Activated CD4-positive, alpha-beta T cell treated with anti-CD3 and anti-CD28 coated beads, Interleukin-2, amount 50 U/mL, for 16 hours (primary cell): ENCODE data around the gene ZNFX1.
"Not testable (repeated sequence)": the region's sequence is repeated elsewhere in the genome, so short reads cannot be mapped to it uniquely, and the experiment has no call there.

ENCODE experiments used
- DNase-seq: peaks from one replicate; pipeline ENCODE4 v3.0.0-alpha.2; 2020

ZNFX1 gene

DNA sequence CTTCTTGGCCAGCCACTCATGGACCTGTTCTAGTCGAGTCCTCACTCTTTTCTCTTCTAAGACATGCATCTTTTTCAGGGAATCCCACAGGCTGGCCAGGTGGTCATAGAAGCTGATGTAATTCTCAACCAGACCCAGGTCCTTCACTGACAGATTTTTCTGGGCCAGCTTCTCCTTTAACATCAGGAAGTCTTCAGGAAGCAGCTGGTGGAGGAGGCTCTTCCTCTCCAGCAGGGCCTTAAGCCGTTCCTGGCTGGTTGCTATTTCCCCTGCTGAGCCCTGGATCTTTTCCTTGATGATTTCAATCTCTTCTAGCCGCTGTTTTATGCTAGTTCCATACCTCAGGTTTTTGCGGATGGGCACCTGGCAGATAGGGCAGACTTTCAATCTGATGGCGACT lies 30.1 kb downstream of the ZNFX1 start:
- DNase-seq, result no peak

GRCh38 chr20:49247169-49247723 lies 30.6 kb downstream of the ZNFX1 start:
- no peak for DNase-seq

DNA sequence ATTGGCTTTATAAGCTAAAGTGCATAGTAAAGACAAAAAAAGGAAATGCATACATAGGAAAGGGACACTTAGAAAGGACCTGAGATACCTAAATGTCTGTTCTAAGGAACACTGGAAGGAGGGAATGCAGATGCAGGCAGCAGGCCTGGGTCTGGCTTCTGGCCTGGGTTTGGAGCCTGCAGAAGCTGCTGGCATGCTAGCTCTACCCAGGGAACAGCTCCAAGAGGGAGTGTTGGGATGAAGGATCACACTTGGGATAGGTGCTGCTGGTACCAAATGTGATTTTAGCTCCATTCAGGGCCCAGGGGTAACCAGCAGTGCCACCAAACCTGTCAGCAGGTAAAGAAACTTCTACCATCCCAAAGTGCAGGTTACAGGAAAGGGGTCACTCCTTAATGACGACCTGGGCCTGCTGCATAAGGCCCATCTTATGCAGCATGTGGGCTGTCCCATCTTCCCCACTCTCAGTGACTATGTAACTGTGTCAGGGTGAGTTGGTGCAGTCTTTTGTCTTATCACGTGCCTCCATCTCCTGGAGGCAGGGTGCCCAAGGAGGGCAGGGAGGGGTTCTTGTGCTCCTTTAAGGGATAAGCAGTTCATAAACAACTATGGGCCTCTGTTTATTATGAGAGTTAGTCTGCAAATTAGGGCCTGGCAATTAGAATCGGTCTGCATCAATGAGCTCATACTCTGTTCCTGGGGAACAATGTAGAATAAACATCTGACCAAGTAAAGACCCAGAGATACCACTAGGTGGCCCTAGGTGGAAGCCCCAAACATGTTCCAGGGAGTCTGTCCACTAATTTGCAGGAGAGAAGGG lies 31.7 kb downstream of the ZNFX1 start:
- DNase-seq, result peak; percentile 47

GRCh38 chr20:49237531-49237930 lies 40.3 kb downstream of the ZNFX1 start:
- no peak for DNase-seq

DNA sequence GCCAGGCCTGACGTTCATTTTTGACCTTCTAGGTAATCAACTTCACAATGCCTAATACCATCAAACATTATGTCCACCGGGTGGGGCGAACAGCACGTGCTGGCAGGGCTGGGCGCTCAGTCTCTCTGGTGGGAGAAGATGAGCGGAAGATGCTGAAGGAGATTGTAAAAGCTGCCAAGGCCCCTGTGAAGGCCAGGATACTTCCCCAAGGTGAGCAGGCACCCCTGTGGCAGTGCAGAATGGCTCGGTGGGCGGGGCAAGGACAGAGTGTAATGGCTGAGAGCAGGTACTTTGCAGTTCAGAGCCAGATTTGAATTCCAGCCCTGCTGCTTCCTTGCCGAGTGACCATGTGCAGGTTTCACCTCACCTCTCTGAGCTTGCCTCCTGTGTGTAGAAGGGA lies 41.6 kb downstream of the ZNFX1 start:
- no peak for DNase-seq

GRCh38 chr20:49234831-49235230 lies 43.0 kb downstream of the ZNFX1 start:
- no peak for DNase-seq

DNA sequence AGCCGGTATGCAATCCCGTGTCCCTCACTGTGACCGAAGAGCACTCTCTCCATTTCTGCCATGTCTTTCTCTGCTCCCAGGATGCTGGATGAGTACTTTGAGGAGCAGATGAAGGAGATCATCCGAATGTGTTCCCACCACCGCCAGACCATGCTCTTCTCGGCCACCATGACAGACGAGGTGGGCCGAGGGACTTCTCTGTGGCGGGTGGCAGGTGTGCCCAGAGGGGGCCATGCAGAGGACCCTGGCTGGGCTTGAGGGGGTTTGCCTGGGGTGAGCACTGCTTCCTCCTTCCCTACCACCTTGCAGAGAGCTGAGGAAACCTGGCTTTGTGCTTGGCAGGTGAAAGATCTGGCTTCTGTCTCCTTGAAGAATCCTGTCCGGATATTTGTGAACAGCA lies 44.6 kb downstream of the ZNFX1 start:
- DNase-seq, result no peak

DNA sequence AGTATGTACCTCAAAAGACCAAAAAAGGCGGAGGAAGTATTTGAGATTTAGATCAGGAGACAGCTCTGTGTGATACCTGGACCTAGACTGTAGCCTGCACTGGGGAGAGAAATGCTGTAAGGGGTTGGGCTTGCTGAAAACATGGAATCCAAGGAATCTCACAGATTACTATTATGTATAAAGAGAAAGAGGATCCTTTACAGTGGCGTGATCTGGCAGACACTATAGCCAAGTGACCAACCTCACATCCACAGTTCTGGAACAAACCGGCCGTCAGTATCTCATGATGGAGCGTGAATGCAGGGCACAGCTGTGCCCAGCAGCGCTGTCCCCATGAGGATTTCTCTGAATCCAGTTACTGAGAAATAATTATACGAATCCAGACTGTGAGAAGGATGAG lies 46.4 kb downstream of the ZNFX1 start:
- DNase-seq, result no peak

DNA sequence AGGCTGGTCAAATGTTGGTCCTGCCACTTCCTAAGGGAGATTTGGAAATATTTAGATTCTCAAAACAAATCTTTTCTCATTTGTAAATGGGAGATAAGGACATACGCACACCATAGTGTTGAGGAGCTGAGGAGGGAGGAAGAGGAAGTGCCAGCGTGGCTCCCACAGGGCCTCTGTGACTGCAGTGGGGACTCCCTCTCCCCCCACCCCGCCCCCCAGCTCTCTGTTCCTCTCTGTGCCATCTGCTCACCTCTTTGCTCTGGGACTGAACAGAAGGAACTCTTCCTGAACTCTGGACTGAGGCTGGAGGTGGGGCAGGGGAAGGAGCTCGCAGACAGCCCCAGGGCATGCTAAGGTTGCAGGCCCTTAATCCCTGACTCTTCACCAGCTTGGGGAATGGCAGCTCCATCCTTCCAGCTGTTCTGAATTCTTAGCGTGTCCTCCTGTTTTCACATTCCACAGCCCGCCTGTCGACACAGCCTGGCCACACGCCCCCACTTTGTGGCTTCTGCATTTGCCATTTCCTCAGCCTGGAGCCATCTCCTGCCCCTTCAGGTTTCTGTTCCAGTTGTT lies 47.2 kb downstream of the ZNFX1 start:
- no peak for DNase-seq

DNA sequence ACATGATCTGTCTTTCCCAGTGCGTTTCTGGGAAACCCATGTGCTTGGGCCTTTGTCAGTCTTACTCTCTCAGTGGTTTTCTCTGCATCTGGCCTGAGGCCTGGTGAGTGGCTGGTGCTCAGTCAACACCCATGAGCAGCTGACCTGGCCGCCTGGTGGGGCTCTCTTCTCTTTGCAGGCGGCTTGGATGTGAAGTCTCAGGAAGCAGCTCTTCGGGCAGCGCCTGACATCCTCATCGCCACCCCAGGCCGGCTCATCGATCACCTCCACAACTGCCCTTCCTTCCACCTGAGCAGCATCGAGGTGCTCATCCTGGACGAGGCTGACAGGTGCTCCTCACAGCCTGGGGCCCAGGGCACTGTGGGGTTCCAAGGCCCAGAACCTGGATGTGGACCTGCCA lies 47.8 kb downstream of the ZNFX1 start:
- DNase-seq, result no peak

- DNase-seq, result no peak
Observed at GRCh38 chr20:49229381-49229780, 48.5 kb downstream of the ZNFX1 start.

- DNase-seq, result no peak
Observed at GRCh38 chr20:49228676-49229075, 49.2 kb downstream of the ZNFX1 start.

- DNase-seq, result no peak
Observed at GRCh38 chr20:49225896-49226295, 52.0 kb downstream of the ZNFX1 start.

- no peak for DNase-seq
Observed at GRCh38 chr20:49219924-49220831, 57.7 kb downstream of the ZNFX1 start.

DNA sequence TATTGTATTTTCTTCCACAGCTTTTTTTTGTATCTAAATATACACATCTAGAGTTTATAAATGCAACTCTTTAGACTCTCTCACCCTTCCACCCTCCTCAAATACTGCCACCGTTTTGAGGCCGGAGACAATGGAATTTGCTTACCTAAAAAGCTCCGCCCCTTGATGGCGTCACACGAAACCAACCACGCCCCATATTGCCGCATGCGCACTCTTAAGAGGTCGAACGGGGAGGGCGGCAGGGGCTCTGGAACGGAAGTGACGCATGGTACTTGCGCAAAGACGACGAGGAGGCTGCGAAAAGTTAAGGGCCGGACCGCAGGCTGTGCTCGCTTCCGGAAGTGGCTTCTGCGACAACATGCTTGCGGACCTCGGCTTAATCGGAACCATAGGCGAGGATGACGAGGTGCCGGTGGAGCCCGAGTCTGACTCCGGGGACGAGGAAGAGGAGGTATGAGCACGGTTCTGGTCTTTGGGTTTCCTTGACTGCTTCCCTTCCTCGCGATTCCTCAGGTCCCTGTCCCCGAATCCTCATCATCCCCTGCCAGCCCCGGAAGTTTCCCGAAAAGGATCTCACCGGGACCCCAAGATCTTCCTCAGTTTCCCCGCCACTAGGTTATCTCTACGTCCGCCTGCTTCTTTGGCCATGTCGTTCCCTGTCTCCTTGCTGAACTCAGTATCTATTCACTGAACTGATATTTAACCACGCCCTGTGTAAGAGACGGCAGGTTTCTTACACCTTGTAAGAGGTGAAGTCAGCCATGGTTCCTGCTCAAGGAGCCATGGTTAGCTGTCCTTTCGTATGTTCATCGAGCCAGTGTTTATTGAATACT lies 58.5 kb downstream of the ZNFX1 start, which contains the start of gene DDX27:
TSS of gene DDX27 (plus strand) at position 326 of the 833 bp plus-strand sequence. CDS start at position 359, 33 bp downstream.
- DNase-seq, result peak; percentile 98

DNA sequence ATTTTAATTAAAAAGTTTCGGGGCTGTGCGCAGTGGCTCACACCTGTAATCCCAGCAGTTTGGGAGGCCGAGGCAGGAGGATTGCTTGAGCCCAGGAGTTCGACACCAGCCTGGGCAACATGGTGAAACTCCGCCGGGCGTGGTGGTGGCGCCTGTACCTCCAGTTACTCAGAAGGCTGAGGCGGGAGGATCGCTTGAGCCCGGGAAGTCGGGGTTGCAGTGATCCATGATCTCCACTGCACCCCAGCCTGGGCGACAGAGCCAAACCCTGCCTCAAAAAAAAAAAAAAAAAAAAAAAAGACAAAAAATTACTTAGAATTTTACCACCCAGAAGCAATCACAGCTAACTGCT lies 59.1 kb downstream of the ZNFX1 start:
- not testable (repeated sequence) for DNase-seq

GRCh38 chr20:49216991-49217578 lies 60.8 kb downstream of the ZNFX1 start:
- DNase-seq, result peak; percentile 93

GRCh38 chr20:49215232-49215631 lies 62.6 kb downstream of the ZNFX1 start:
- no peak for DNase-seq

- DNase-seq, result no peak
Observed at GRCh38 chr20:49214571-49214970, 63.3 kb downstream of the ZNFX1 start.

- no peak for DNase-seq
Observed at GRCh38 chr20:49210757-49211110, 67.1 kb downstream of the ZNFX1 start.

- DNase-seq, result no peak
Observed at GRCh38 chr20:49210101-49210756, 67.6 kb downstream of the ZNFX1 start.
